Measurements from ENCODE around the gene ZCCHC13.
"Not testable (repeated sequence)": the region's sequence is repeated elsewhere in the genome, so short reads cannot be mapped to it uniquely, and the experiment has no call there.

The ZCCHC13 gene

GRCh38 chrX:74318672-74319071 is 14.7 kb downstream of the ZCCHC13 start:
- intact Hi-C loops (cut with DNase I), result no loop called here
- no peak for DNase-seq

- intact Hi-C loops (cut with DNase I); DNase-seq: not testable (repeated sequence)
Measured at GRCh38 chrX:74319321-74319720, 15.3 kb downstream of the ZCCHC13 start.

- intact Hi-C loops (cut with DNase I), result no loop called here
- DNase-seq, result no peak
Measured at GRCh38 chrX:74321191-74321590, 17.2 kb downstream of the ZCCHC13 start.

- intact Hi-C loops (cut with DNase I), result no loop called here
- peak in 1 of 42 donors; percentile 2 for DNase-seq
Measured at GRCh38 chrX:74324131-74324530, 20.2 kb downstream of the ZCCHC13 start.

GRCh38 chrX:74325130-74326059 is 21.4 kb downstream of the ZCCHC13 start:
- DNase-seq, result peak in 30 of 42 donors; percentile 1 to 70 (median 22)
- intact Hi-C loops (cut with DNase I), result no loop called here

GRCh38 chrX:74338852-74339251 is 34.9 kb downstream of the ZCCHC13 start:
- no peak for DNase-seq

GRCh38 chrX:74340051-74340450 is 36.1 kb downstream of the ZCCHC13 start:
- intact Hi-C loops (cut with DNase I), result no loop called here
- DNase-seq, result no peak

More at GRCh38 chrX:74338852-74339251, 34.9 kb downstream of the ZCCHC13 start:
- intact Hi-C loops (cut with DNase I), result no loop called here

- intact Hi-C loops (cut with DNase I); DNase-seq: not testable (repeated sequence)
Measured at GRCh38 chrX:74342211-74342610, 38.2 kb downstream of the ZCCHC13 start.

GRCh38 chrX:74343343-74344279 is 39.6 kb downstream of the ZCCHC13 start:
- peak in 32 of 42 donors; percentile 1 to 84 (median 50) for DNase-seq
- intact Hi-C loops (cut with DNase I), result no loop called here

- no peak for DNase-seq
- intact Hi-C loops (cut with DNase I), result no loop called here
Measured at GRCh38 chrX:74344280-74344622, 40.3 kb downstream of the ZCCHC13 start.

GRCh38 chrX:74346088-74346487 is 42.1 kb downstream of the ZCCHC13 start:
- intact Hi-C loops (cut with DNase I), result no loop called here
- DNase-seq, result no peak

- intact Hi-C loops (cut with DNase I), result no loop called here
- no peak for DNase-seq
Measured at GRCh38 chrX:74349387-74349786, 45.4 kb downstream of the ZCCHC13 start.

- peak in 2 of 42 donors; percentile 3 to 7 for DNase-seq
- intact Hi-C loops (cut with DNase I), result no loop called here
Measured at GRCh38 chrX:74351760-74352159, 47.8 kb downstream of the ZCCHC13 start.

- intact Hi-C loops (cut with DNase I), result no loop called here
- no peak for DNase-seq
Measured at GRCh38 chrX:74353984-74354383, 50.0 kb downstream of the ZCCHC13 start.

All from head of caudate nucleus (tissue), 42 donors.